ENCODE measurements around the gene THSD4. TPM values are rescaled to one million over a fixed set of nuclear protein-coding genes. Genes with fewer than 3 reads are reported as not detected.

THSD4 gene
- total RNA-seq, 4 donors from 2014 or later, result 23.0 to 68.5 (median 48.6) TPM

DNA sequence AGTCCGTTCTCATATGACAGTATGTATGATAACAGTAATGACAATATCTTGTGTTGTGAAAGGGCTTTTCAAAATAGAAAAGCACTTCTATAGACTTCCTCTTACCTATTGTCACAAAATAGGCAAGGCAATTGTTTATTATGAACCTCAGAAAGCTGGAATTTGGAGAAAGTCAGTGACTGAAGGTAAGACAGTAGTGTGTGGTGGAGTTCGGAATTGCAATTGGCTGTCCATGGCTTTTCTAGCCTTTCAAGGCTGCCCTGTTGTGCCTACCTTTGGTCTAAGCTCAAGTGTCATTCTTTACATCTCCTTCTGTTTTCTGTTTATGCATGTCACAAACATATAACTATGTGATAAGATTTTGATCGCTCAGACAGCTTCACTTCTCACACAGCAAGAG is 475.8 kb downstream of the THSD4 start:
- no peak overlapping the region for H3K4me3 ChIP-seq (replicated peaks in 1 of 3)
- no peaks in the 10 kb centered on the region for H3K9me3 ChIP-seq
- no peaks in the 10 kb centered on the region for H3K27me3 ChIP-seq
- no peak overlapping the region for H3K27ac ChIP-seq
- H3K4me1 ChIP-seq, result no peaks in the 10 kb centered on the region
- no peaks in the 10 kb centered on the region for H3K36me3 ChIP-seq
- DNase-seq, result no peak
- intact Hi-C loops (cut with DNase I), result no loop called here
- no peak for TF ChIP-seq POLR2A (IDR thresholded peaks at IDR 0.05)
- TF ChIP-seq, protein P1, sequence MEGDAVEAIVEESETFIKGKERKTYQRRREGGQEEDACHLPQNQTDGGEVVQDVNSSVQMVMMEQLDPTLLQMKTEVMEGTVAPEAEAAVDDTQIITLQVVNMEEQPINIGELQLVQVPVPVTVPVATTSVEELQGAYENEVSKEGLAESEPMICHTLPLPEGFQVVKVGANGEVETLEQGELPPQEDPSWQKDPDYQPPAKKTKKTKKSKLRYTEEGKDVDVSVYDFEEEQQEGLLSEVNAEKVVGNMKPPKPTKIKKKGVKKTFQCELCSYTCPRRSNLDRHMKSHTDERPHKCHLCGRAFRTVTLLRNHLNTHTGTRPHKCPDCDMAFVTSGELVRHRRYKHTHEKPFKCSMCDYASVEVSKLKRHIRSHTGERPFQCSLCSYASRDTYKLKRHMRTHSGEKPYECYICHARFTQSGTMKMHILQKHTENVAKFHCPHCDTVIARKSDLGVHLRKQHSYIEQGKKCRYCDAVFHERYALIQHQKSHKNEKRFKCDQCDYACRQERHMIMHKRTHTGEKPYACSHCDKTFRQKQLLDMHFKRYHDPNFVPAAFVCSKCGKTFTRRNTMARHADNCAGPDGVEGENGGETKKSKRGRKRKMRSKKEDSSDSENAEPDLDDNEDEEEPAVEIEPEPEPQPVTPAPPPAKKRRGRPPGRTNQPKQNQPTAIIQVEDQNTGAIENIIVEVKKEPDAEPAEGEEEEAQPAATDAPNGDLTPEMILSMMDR (IDR thresholded peaks at IDR 0.05), result no peak
- WGBS, 2 donors, result 93 to 98% methylated on average over 3 of the region's 3 CpGs

- Histone ChIP-seq H3K9me3 (no peaks in the 10 kb centered on the region), H3K36me3 (no peaks in the 10 kb centered on the region), H3K27me3 (no peaks in the 10 kb centered on the region), H3K27ac (no peak overlapping the region), H3K4me3 (replicated peaks in 1 of 3) (no peak overlapping the region), H3K4me1 (peaks cover 10 to 11% of the 10 kb centered on the region in 2 donors)
- intact Hi-C loops (cut with DNase I), result no loop called here
- 86 to 94% methylated on average over 6 of the region's 6 CpGs for WGBS, 2 donors
- no peak for TF ChIP-seq POLR2A (IDR thresholded peaks at IDR 0.05)
- TF ChIP-seq, protein P1 (IDR thresholded peaks at IDR 0.05), result no peak
- no peak for DNase-seq
Measured at GRCh38 chr15:71592203-71592602, 476.9 kb downstream of the THSD4 start.

- no peaks in the 10 kb centered on the region for H3K27me3 ChIP-seq
- TF ChIP-seq, protein P1 (IDR thresholded peaks at IDR 0.05), result no peak
- no peak for TF ChIP-seq POLR2A (IDR thresholded peaks at IDR 0.05)
- 95 to 96% methylated on average over 6 of the region's 6 CpGs for WGBS, 2 donors
Measured at GRCh38 chr15:71595846-71596553, 480.7 kb downstream of the THSD4 start.

DNA sequence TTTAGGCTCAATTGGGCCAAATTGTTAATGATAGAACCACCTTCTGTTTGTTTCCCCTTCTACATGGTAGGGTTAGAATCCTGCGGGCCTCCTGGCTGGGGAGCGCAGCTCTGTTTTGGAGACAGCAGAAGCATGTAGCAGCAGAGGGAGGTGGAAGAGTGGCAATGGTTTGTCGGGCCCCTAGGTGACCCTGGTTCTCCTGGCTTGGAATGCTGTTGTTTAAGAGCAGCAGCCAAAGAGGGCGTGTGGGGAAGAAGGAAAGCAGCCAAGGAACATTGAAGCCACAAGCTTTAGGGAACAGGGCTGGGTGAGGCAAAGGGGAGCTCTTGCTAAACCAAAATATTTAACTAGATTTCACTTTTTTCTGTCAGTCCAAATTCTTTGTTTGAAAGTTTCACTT is 481.4 kb downstream of the THSD4 start:
- no peaks in the 10 kb centered on the region for H3K27me3 ChIP-seq

More at GRCh38 chr15:71595846-71596553, 480.7 kb downstream of the THSD4 start:
- Histone ChIP-seq H3K4me1 (peaks cover 17 to 20% of the 10 kb centered on the region in 2 donors), H3K9me3 (no peaks in the 10 kb centered on the region), H3K4me3 (replicated peaks in 1 of 3) (no peak overlapping the region), H3K36me3 (no peaks in the 10 kb centered on the region), H3K27ac (peak overlapping the region in 1 of 3 donors; percentile 67)
- no peak for DNase-seq
- intact Hi-C loops (cut with DNase I), result no loop called here

GRCh38 chr15:71597126-71597525 is 481.9 kb downstream of the THSD4 start:
- TF ChIP-seq, protein P1 (IDR thresholded peaks at IDR 0.05), result no peak
- TF ChIP-seq POLR2A (IDR thresholded peaks at IDR 0.05), result no peak
- 70 to 75% methylated on average over 3 of the region's 3 CpGs for WGBS, 2 donors
- H3K9me3 ChIP-seq, result no peaks in the 10 kb centered on the region
- H3K27ac ChIP-seq, result peak overlapping the region in 1 of 3 donors; percentile 67
- H3K4me1 ChIP-seq, result peaks cover 17 to 20% of the 10 kb centered on the region in 2 donors
- intact Hi-C loops (cut with DNase I), result no loop called here
- no peak overlapping the region for H3K4me3 ChIP-seq (replicated peaks in 1 of 3)
- no peaks in the 10 kb centered on the region for H3K36me3 ChIP-seq
- DNase-seq, result no peak
- no peaks in the 10 kb centered on the region for H3K27me3 ChIP-seq

More for the DNA sequence above, 481.4 kb downstream of the THSD4 start:
- Histone ChIP-seq H3K4me1 (peaks cover 17 to 20% of the 10 kb centered on the region in 2 donors), H3K36me3 (no peaks in the 10 kb centered on the region), H3K4me3 (replicated peaks in 1 of 3) (no peak overlapping the region), H3K9me3 (no peaks in the 10 kb centered on the region), H3K27ac (peak overlapping the region in 1 of 3 donors; percentile 67)
- TF ChIP-seq, protein P1 (IDR thresholded peaks at IDR 0.05), result no peak
- no peak for TF ChIP-seq POLR2A (IDR thresholded peaks at IDR 0.05)
- intact Hi-C loops (cut with DNase I), result no loop called here
- 23 to 32% methylated on average over 4 of the region's 4 CpGs for WGBS, 2 donors
- peak; percentile 41 to 51 for DNase-seq

All from thyroid gland (tissue), 4 donors.